Activated gamma-delta T cell treated with Interleukin-2 at 50 U/mL for 16 hours (primary cell): Measurements from ENCODE around the gene ERBB4.

Experiments
- DNase-seq: peaks from one replicate; pipeline ENCODE4 v3.0.0-alpha.2; 2020

The ERBB4 gene

GRCh38 chr2:211981451-211981850 is 557.2 kb downstream of the ERBB4 start:
- no peak for DNase-seq

GRCh38 chr2:211976076-211976475 is 562.5 kb downstream of the ERBB4 start:
- no peak for DNase-seq

- DNase-seq: no peak
Measured at GRCh38 chr2:211967234-211967633, 571.4 kb downstream of the ERBB4 start.

- no peak for DNase-seq
Measured at GRCh38 chr2:211963969-211964368, 574.6 kb downstream of the ERBB4 start.

GRCh38 chr2:211957799-211958198 is 580.8 kb downstream of the ERBB4 start:
- no peak for DNase-seq

GRCh38 chr2:211955648-211956047 is 583.0 kb downstream of the ERBB4 start:
- DNase-seq: no peak

GRCh38 chr2:211948932-211949331 is 589.7 kb downstream of the ERBB4 start:
- no peak for DNase-seq

GRCh38 chr2:211946960-211947359 is 591.6 kb downstream of the ERBB4 start:
- DNase-seq: no peak

- DNase-seq: no peak
Measured at GRCh38 chr2:211944572-211944971, 594.0 kb downstream of the ERBB4 start.

GRCh38 chr2:211942153-211942552 is 596.4 kb downstream of the ERBB4 start:
- no peak for DNase-seq

- no peak for DNase-seq
Measured at GRCh38 chr2:211941216-211941747, 597.3 kb downstream of the ERBB4 start.

GRCh38 chr2:211939177-211939576 is 599.4 kb downstream of the ERBB4 start:
- DNase-seq: no peak

- DNase-seq: no peak
Measured at GRCh38 chr2:211934811-211935210, 603.8 kb downstream of the ERBB4 start.

GRCh38 chr2:211931314-211931713 is 607.3 kb downstream of the ERBB4 start:
- no peak for DNase-seq

GRCh38 chr2:211930331-211930730 is 608.3 kb downstream of the ERBB4 start:
- no peak for DNase-seq

GRCh38 chr2:211928201-211928600 is 610.4 kb downstream of the ERBB4 start:
- DNase-seq: no peak

GRCh38 chr2:211923019-211923418 is 615.6 kb downstream of the ERBB4 start:
- DNase-seq: no peak

GRCh38 chr2:211903961-211904360 is 634.6 kb downstream of the ERBB4 start:
- no peak for DNase-seq

- DNase-seq: no peak
Measured at GRCh38 chr2:211901226-211901846, 637.3 kb downstream of the ERBB4 start.

GRCh38 chr2:211900518-211900917 is 638.1 kb downstream of the ERBB4 start:
- no peak for DNase-seq

- no peak for DNase-seq
Measured at GRCh38 chr2:211900000-211900399, 638.6 kb downstream of the ERBB4 start.

GRCh38 chr2:211898702-211899101 is 639.9 kb downstream of the ERBB4 start:
- no peak for DNase-seq

- DNase-seq: no peak
Measured at GRCh38 chr2:211881449-211881848, 657.2 kb downstream of the ERBB4 start.

- DNase-seq: no peak
Measured at GRCh38 chr2:211879323-211879722, 659.3 kb downstream of the ERBB4 start.

- DNase-seq: no peak
Measured at GRCh38 chr2:211877061-211877460, 661.5 kb downstream of the ERBB4 start.
